ENCODE data around the gene ENTPD2. TPM values are rescaled to one million over a fixed set of nuclear protein-coding genes. Genes with fewer than 3 reads are reported as not detected.

Gene ENTPD2
- total RNA-seq, 1 donor from 2014 or later: 0.19 TPM

DNA sequence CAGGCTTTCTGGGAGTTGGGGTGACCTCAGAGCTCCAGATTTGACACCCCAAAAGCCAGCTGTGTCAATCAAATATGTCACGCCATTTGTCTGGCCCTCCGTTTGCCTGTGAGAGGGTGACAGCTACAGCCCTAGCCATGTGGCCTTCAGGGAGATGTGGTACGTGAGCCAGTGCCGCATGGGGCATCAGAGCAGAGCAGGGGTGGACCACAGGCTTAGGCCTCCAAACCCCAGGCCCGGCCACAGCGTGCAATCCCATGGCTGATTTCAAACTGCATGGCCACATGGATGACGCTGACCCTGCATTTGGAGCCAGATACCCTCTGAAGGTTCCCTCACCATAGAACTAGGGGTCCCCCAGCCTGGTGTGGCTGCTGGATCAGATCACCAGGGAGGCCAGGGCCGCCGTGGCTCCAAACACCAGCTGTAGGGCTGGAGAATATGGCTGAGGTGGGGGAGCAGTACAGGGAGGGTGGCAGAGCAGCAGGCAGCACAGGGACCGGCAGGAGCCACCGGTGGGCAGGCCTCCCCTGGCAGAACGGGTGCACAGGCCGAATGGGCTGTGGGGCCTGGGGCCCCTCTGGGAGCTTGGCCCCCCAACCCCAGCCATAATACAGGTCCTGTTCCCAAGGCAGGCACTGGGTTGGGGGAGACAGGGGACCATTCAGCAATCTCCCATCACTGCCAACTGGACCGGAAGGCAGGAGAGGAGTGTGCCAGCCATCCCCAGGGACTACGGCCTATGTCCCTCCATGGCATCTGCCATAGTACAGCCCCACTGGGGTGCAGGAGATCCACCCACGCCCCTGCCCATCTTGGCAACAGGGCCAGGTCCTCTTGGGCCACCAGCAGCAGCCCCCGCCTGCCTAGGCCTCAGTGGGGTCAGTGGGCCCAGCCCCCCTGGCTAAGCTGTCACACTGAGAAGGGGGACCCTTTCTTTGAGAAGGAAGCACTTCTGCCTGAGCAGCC lies 15.0 kb upstream of the ENTPD2 start:
- Mint-ChIP-seq H3K27me3 (peaks cover 6% of the 10 kb centered on the region), H3K36me3 (ENCODE audit: insufficient read depth) (peaks cover 1% of the 10 kb centered on the region), H3K27ac (no peak overlapping the region)

DNA sequence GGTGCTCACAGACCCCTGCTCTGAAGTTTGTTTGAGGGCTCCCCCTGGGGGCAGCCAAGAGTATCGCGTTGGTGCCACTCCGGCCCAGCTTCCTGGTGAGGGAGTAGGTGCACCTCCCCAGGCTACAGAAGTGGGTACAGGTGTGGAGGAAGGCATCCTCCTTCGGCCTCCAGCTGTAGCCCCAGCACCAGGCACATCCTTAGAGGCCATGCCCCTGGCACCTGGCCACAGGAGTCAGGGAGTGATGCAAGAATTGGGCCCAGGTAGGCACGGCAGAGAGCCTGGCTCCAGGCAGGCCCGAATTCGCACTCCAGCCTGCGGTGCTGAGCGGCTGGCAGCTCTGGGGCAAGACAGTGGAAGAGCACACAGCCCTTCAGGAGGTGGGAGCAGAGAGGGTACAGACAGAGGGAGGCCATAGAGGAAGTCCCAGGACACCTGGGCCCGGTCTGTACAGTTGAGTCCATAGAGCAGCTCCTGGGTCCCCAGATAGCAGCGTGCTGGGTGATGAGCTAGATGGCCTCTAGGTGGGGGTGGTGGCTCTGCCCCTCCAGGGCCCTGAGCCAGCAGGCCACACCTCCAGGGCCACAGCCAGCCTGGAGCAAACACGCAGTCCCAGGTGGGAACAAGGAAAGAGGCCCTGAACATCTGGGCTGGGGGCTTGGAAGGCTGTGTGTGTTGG lies 14.1 kb upstream of the ENTPD2 start:
- H3K4me1 Mint-ChIP-seq (ENCODE audit: low read depth): peaks cover 10% of the 10 kb centered on the region
- no peaks in the 10 kb centered on the region for H3K27me3 Mint-ChIP-seq
- H3K4me3 Mint-ChIP-seq (ENCODE audit: low read depth): peak overlapping the region; percentile 64
- TF ChIP-seq, protein P1, sequence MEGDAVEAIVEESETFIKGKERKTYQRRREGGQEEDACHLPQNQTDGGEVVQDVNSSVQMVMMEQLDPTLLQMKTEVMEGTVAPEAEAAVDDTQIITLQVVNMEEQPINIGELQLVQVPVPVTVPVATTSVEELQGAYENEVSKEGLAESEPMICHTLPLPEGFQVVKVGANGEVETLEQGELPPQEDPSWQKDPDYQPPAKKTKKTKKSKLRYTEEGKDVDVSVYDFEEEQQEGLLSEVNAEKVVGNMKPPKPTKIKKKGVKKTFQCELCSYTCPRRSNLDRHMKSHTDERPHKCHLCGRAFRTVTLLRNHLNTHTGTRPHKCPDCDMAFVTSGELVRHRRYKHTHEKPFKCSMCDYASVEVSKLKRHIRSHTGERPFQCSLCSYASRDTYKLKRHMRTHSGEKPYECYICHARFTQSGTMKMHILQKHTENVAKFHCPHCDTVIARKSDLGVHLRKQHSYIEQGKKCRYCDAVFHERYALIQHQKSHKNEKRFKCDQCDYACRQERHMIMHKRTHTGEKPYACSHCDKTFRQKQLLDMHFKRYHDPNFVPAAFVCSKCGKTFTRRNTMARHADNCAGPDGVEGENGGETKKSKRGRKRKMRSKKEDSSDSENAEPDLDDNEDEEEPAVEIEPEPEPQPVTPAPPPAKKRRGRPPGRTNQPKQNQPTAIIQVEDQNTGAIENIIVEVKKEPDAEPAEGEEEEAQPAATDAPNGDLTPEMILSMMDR (IDR thresholded peaks at IDR 0.05; ENCODE audit: unreplicated experiment): peak; percentile 70
- no peaks in the 10 kb centered on the region for H3K9me3 Mint-ChIP-seq (ENCODE audit: low read depth)
- peaks cover 1% of the 10 kb centered on the region for H3K36me3 Mint-ChIP-seq (ENCODE audit: insufficient read depth)
- no peak overlapping the region for H3K27ac Mint-ChIP-seq
- peak; percentile 74 for DNase-seq (ENCODE audit: low spot score, unreplicated experiment)

More for the DNA sequence above, 15.0 kb upstream of the ENTPD2 start:
- H3K4me1 Mint-ChIP-seq (ENCODE audit: low read depth): peaks cover 10% of the 10 kb centered on the region
- peak overlapping the region; percentile 57 for H3K4me3 Mint-ChIP-seq (ENCODE audit: low read depth)
- no peaks in the 10 kb centered on the region for H3K9me3 Mint-ChIP-seq (ENCODE audit: low read depth)
- TF ChIP-seq, protein P1 (IDR thresholded peaks at IDR 0.05; ENCODE audit: unreplicated experiment): no peak
- DNase-seq (ENCODE audit: low spot score, unreplicated experiment): no peak

DNA sequence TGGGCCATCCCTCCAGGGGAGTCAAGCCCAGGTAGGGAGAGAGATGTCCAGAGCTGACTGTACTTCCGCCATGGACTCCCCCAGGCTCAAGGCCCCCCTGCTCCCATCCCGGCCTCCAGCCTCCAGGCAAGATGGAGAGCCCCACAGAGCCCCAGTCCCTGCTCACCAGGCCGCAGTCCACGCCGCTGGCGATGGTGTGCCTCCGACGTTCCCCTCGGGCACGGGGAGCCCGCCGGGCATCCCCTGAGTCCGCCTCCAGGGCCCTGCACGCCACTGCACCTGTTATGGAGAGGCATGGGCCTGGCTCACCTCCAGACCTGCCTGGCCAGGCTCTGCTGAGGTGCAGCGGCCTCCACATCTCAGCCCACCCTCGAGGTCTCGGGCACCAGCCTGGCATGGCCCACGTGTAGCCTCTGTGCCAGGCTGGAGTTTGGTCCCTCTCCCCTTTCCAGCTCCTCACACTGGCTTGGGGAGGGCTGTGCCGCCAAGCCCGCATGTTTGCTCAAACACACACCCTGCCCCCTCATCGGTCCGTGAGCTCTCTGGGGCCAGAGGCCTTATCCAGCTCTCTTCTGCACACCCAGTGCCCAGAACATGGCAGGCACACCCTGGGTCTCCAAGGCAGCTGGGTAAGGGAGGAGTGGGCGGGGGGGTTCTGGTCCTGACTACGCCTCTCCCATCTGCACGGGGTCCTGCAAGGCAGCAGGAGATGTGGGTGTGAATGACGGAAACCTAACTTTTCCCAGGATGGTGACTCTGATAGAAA lies 12.4 kb upstream of the ENTPD2 start:
- Mint-ChIP-seq H3K27me3 (peaks cover 3% of the 10 kb centered on the region), H3K4me1 (ENCODE audit: low read depth) (peaks cover 8% of the 10 kb centered on the region), H3K4me3 (ENCODE audit: low read depth) (no peak overlapping the region), H3K36me3 (ENCODE audit: insufficient read depth) (peaks cover 1% of the 10 kb centered on the region), H3K27ac (no peak overlapping the region), H3K9me3 (ENCODE audit: low read depth) (no peaks in the 10 kb centered on the region)
- no peak for DNase-seq (ENCODE audit: low spot score, unreplicated experiment)
- TF ChIP-seq, protein P1 (IDR thresholded peaks at IDR 0.05; ENCODE audit: unreplicated experiment): no peak

DNA sequence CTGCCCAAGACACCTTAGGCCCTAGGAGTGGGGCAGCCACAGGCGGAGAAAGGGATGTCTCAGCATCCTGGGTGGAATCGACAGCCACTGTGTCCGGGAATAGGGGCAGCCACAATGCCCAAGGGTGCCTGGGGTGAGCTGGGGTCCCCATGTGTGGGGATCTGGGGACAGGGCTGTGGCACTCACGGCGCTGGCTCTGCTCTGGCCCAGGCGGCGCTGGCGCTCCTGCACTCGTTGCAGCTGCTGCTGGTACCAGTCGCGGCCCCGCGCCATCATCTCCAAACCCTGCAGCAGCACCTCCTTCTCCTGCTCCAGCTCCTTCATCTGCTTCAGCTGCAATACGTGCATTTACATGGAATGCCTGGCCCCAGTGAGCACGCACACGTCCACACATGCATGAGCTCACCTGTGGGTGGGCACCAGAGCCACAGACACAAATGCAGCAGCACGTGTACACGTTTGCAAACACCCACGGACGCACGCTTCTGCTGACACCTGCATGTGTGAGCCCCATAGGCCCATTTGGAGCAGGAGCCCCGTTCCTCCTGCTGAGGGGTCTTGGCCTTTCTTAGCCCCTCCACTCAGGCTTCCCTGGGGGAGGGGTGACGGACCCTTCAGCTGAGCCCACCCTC lies 11.6 kb upstream of the ENTPD2 start:
- peaks cover 1% of the 10 kb centered on the region for H3K36me3 Mint-ChIP-seq (ENCODE audit: insufficient read depth)
- H3K27me3 Mint-ChIP-seq: peaks cover 7% of the 10 kb centered on the region
- H3K27ac Mint-ChIP-seq: no peak overlapping the region
- peaks cover 3% of the 10 kb centered on the region for H3K4me1 Mint-ChIP-seq (ENCODE audit: low read depth)
- no peaks in the 10 kb centered on the region for H3K9me3 Mint-ChIP-seq (ENCODE audit: low read depth)
- DNase-seq (ENCODE audit: low spot score, unreplicated experiment): no peak
- TF ChIP-seq, protein P1 (IDR thresholded peaks at IDR 0.05; ENCODE audit: unreplicated experiment): no peak
- no peak overlapping the region for H3K4me3 Mint-ChIP-seq (ENCODE audit: low read depth)

Measured in progenitor cell of endocrine pancreas (in vitro differentiated cells).